ENCODE measurements around the gene SELENOO. TPM values are rescaled to one million over a fixed set of nuclear protein-coding genes. Genes with fewer than 3 reads are reported as not detected.

Gene SELENOO
- total and polyA plus RNA-seq, 9 donors, result 0.40 to 31.1 (median 23.0) TPM

DNA sequence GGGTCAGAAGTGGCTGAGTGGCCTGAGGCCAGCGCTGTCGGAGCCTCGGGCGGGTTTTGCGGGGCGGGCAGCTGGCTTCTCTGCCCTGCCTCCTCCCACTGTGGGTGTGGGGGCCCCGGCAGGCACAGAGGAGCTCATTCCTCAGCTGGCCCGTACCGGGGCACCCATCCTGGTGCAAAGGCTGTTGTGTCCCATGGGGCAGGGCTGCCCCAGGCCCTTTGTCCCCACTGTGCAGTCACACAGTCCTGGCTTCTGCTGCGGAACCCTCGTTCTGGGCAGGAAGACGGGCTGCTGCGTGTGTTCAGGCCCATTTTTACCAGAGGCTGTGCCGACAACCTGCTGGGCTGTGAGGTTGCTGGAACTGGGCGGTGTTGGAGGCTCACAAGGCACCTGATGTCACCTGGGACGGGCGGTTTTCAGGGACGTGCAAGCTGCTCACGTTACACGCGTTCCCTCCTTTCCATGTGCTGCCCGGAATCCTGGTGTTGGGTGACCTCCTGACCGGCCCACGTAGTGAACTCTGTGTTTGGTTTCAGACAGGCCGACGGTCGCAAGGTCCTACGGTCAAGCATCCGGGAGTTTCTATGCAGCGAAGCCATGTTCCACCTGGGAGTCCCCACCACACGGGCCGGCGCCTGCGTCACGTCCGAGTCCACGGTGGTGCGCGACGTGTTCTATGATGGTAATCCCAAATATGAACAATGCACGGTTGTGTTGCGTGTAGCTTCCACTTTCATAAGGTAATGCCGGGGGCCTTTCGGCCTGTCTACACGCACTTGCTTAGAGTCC is 5.2 kb downstream of the SELENOO start:
- intact Hi-C loops (cut with DNase I), result loop anchor here in 2 of 4 donors (5.0 to 10.0 kb wide), 3 partner anchors 54 to 284 kb away; no protein-coding TSS in a partner anchor
- Histone ChIP-seq H3K27ac (no peak overlapping the region), H3K9me3 (no peaks in the 10 kb centered on the region), H3K4me3 (no peak overlapping the region), H3K27me3 (no peaks in the 10 kb centered on the region), H3K36me3 (no peaks in the 10 kb centered on the region), H3K4me1 (ENCODE audit: insufficient read depth) (peaks cover 8% of the 10 kb centered on the region)
- no peak for DNase-seq
- TF ChIP-seq EP300 (IDR thresholded peaks at IDR 0.05), result no peak
- no peak for TF ChIP-seq POLR2A (IDR thresholded peaks at IDR 0.05)
- TF ChIP-seq, protein P1, sequence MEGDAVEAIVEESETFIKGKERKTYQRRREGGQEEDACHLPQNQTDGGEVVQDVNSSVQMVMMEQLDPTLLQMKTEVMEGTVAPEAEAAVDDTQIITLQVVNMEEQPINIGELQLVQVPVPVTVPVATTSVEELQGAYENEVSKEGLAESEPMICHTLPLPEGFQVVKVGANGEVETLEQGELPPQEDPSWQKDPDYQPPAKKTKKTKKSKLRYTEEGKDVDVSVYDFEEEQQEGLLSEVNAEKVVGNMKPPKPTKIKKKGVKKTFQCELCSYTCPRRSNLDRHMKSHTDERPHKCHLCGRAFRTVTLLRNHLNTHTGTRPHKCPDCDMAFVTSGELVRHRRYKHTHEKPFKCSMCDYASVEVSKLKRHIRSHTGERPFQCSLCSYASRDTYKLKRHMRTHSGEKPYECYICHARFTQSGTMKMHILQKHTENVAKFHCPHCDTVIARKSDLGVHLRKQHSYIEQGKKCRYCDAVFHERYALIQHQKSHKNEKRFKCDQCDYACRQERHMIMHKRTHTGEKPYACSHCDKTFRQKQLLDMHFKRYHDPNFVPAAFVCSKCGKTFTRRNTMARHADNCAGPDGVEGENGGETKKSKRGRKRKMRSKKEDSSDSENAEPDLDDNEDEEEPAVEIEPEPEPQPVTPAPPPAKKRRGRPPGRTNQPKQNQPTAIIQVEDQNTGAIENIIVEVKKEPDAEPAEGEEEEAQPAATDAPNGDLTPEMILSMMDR (IDR thresholded peaks at IDR 0.05), result no peak
- 89 to 90% (median 90%) methylated on average over 45 of the region's 45 CpGs for WGBS, 3 donors

DNA sequence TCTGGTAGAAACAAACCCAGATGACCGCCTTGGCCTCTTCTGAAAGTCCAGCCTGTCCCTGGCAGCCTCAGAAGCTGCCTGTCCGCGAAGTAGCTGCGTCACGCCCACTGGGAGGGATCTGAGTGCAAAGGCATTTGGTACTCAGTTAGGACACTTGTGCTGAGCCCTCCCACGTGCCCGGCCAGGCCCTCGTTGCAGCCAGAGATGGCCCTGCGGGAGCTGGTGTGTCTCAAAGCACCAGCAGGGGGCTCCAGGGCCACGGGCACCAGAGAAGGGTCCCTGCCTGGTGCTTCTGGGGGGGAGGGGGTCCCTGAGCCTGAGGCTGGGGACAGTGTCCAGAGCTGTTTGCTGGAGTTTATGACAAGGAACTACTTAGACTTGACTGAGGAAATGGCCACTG is 5.8 kb downstream of the SELENOO start:
- Histone ChIP-seq H3K27ac (no peak overlapping the region), H3K4me3 (no peak overlapping the region), H3K4me1 (ENCODE audit: insufficient read depth) (peaks cover 8% of the 10 kb centered on the region), H3K36me3 (no peaks in the 10 kb centered on the region), H3K27me3 (no peaks in the 10 kb centered on the region), H3K9me3 (no peaks in the 10 kb centered on the region)
- peak in 1 of 5 donors; percentile 48 for DNase-seq
- TF ChIP-seq EP300 (IDR thresholded peaks at IDR 0.05) (no peak), POLR2A (IDR thresholded peaks at IDR 0.05) (no peak)
- TF ChIP-seq, protein P1 (IDR thresholded peaks at IDR 0.05), result no peak
- WGBS, 3 donors, result 35 to 45% (median 41%) methylated on average over 9 to 10 of the region's 10 CpGs
- intact Hi-C loops (cut with DNase I), result loop anchor here in 2 of 4 donors (5.0 to 10.0 kb wide), 3 partner anchors 54 to 284 kb away; no protein-coding TSS in a partner anchor

DNA sequence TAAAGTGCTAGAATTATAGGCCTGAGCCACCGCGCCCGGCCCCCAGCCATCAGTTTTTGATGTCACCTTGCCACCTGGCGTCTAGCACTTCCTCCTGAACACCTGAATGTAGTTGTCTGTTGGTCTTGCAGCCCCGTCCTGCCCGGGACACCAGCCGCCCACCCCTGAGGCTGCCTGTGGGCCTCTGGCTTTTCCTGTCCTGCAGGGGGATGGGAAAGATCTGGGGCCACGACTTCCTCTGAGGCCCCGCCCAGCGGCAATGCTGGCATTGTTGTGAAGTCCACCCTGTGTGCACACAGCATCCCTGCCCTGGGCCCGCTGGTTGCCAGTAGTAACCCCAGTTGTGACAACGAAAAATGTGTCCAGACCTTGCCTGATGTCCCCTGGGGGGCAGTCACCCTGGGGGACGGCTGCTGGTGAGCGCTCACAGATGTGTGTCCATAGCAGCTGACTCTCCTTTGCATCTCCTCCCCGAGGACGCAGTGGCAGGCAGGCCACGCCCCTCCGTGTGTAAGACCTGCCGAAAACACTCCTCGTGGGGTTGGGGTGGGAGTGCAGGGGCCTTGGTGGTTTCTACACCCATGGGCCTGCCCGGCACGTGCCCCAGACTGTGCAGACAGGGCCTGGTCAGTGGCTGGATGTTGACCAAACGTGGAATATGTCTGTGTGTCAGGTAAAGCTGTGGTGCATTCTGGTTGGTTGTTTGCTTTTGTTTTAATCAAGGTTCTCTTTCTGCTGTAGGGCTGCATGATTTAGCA is 6.8 kb downstream of the SELENOO start:
- H3K27me3 ChIP-seq, result no peaks in the 10 kb centered on the region
- DNase-seq, result peak in 1 of 5 donors; percentile 42
- H3K9me3 ChIP-seq, result no peaks in the 10 kb centered on the region
- peaks cover 4% of the 10 kb centered on the region for H3K4me1 ChIP-seq (ENCODE audit: insufficient read depth)
- 74 to 77% (median 75%) methylated on average over 21 to 23 of the region's 23 CpGs for WGBS, 3 donors
- H3K4me3 ChIP-seq, result no peak overlapping the region
- no peaks in the 10 kb centered on the region for H3K36me3 ChIP-seq
- TF ChIP-seq, protein P1 (IDR thresholded peaks at IDR 0.05), result no peak
- no peak for TF ChIP-seq EP300 (IDR thresholded peaks at IDR 0.05)
- no peak for TF ChIP-seq POLR2A (IDR thresholded peaks at IDR 0.05)
- intact Hi-C loops (cut with DNase I), result loop anchor here in 3 of 4 donors (2.0 to 10.0 kb wide), 4 partner anchors 55 to 285 kb away; no protein-coding TSS in a partner anchor
- no peak overlapping the region for H3K27ac ChIP-seq

DNA sequence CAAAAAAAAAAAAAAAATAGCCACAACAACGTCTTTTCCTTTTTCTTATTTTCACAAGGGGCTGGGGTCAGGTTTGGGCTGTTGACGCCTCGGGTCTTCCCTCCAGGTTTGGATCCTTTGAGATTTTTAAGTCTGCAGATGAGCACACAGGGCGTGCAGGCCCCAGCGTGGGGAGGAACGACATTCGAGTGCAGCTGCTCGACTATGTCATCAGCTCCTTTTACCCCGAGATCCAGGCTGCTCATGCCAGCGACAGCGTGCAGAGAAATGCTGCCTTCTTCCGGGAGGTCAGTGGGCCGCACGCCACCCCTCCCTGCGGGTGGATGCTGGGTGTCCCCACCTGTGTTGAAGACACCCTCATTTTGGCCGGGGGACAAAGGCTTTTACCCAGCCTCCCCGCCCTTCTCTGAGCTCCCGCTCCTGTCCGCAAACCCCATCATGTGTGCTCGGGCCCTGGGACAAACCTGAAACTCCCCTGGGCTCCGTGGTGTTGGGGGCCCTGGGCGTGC is 7.7 kb downstream of the SELENOO start:
- peaks cover 4% of the 10 kb centered on the region for H3K4me1 ChIP-seq (ENCODE audit: insufficient read depth)
- no peaks in the 10 kb centered on the region for H3K27me3 ChIP-seq
- H3K4me3 ChIP-seq, result no peak overlapping the region
- TF ChIP-seq, protein P1 (IDR thresholded peaks at IDR 0.05), result no peak
- no peak for TF ChIP-seq EP300 (IDR thresholded peaks at IDR 0.05)
- no peak for TF ChIP-seq POLR2A (IDR thresholded peaks at IDR 0.05)
- peak in 1 of 5 donors; percentile 31 for DNase-seq
- intact Hi-C loops (cut with DNase I), result loop anchor here in 3 of 4 donors (2.0 to 10.0 kb wide), 4 partner anchors 56 to 286 kb away; no protein-coding TSS in a partner anchor
- H3K36me3 ChIP-seq, result no peaks in the 10 kb centered on the region
- H3K9me3 ChIP-seq, result no peaks in the 10 kb centered on the region
- H3K27ac ChIP-seq, result no peak overlapping the region
- 62 to 79% (median 74%) methylated on average over 22 of the region's 22 CpGs for WGBS, 3 donors

All from ovary (tissue), 9 donors.